Stimulated activated naive B cell treated with anti-CD40 and anti-IgM and Interleukin-4, amounts not matched to agents 10 μg/mL and 1 μg/mL and 100 μg/mL, for 72 hours (primary cell): ENCODE data around the gene GPR148.
"Not testable (repeated sequence)": the region's sequence is repeated elsewhere in the genome, so short reads cannot be mapped to it uniquely, and the experiment has no call there.

ENCODE experiments used
- ATAC-seq, 2 donors: fragments of 150-1000 bp; cut with Tn5 transposase; replicated peaks; 2 replicates each; pipeline ENCODE4 v1.10.0; 2021; ENCODE audit warnings: moderate library complexity in 1 of 2
- DNase-seq: peaks from one replicate; pipeline ENCODE4 v3.0.0; 2021
- H3K27ac Mint-ChIP-seq: one replicate; pipeline ENCODE4 v1.8.0; 2022; ENCODE audit warnings: mild to moderate bottlenecking, mixed read lengths
- H3K27me3 Mint-ChIP-seq, 2 donors: one replicate each; pipeline ENCODE4 v1.8.0; 2022; ENCODE audit warnings: mixed read lengths in 2 of 2
- H3K36me3 Mint-ChIP-seq, 2 donors: one replicate each; pipeline ENCODE4 v1.8.0; 2022; ENCODE audit warnings: mixed read lengths in 2 of 2, mild to moderate bottlenecking in 1 of 2
- H3K4me1 Mint-ChIP-seq, 2 donors: one replicate each; pipeline ENCODE4 v1.8.0; 2022; ENCODE audit warnings: mixed read lengths in 2 of 2, mild to moderate bottlenecking in 1 of 2
- H3K4me3 Mint-ChIP-seq, 2 donors: one replicate each; pipeline ENCODE4 v1.8.0; 2022; ENCODE audit warnings: mild to moderate bottlenecking in 2 of 2, mixed read lengths in 2 of 2, moderate library complexity in 1 of 2
- H3K9me3 Mint-ChIP-seq, 2 donors: one replicate each; pipeline ENCODE4 v1.8.0; 2022; ENCODE audit warnings: mixed read lengths in 2 of 2, mild to moderate bottlenecking in 1 of 2

GPR148 gene

GRCh38 chr2:130728549-130729316 is at the start of gene GPR148:
TSS of gene GPR148 (plus strand) at chr2:130729070. CDS start at chr2:130729152, 82 bp downstream.
- peaks cover 3 to 16% of the 10 kb centered on the region in 2 donors for H3K4me1 Mint-ChIP-seq
- ATAC-seq (no peak), DNase-seq (no peak)
- H3K36me3 Mint-ChIP-seq, result no peaks in the 10 kb centered on the region
- H3K9me3 Mint-ChIP-seq, result peaks cover 0 to 4% of the 10 kb centered on the region in 2 donors
- peak within 1 kb of the TSS; percentile 78 to 82 for H3K4me3 Mint-ChIP-seq
- H3K27me3 Mint-ChIP-seq, result peaks cover 15 to 42% of the 10 kb centered on the region in 2 donors
- no peak within 1 kb of the TSS for H3K27ac Mint-ChIP-seq

GRCh38 chr2:130692041-130692770 is 36.7 kb upstream of the GPR148 start:
- DNase-seq, H3K27ac Mint-ChIP-seq, ATAC-seq, H3K9me3 Mint-ChIP-seq, H3K4me1 Mint-ChIP-seq, H3K4me3 Mint-ChIP-seq, H3K36me3 Mint-ChIP-seq, H3K27me3 Mint-ChIP-seq: not testable (repeated sequence)

GRCh38 chr2:130693474-130693873 is 35.4 kb upstream of the GPR148 start:
- DNase-seq, H3K9me3 Mint-ChIP-seq, H3K27me3 Mint-ChIP-seq: not testable (repeated sequence)

DNA sequence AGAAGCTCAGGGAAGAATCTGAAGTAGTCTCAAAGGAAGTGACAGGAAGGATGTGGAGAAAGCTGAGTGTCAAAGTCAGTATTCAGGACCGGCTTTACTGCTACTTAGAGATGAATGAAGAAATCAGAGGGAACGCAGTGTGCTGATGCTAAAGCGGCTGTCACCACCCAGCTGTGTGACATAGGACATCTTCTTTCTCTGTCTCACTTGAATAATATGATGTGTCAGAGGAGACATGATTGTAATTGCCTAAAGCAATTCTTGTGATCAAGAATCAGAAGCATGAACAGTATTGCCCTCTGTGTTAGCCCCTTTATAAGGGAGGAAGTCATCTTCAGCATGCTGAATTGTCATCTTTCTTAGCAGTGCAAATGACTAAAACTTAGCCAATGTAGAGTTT is 25.6 kb upstream of the GPR148 start:
- not testable (repeated sequence) for ATAC-seq, H3K4me1 Mint-ChIP-seq, H3K9me3 Mint-ChIP-seq, DNase-seq, H3K4me3 Mint-ChIP-seq, H3K36me3 Mint-ChIP-seq, H3K27me3 Mint-ChIP-seq, H3K27ac Mint-ChIP-seq

More at GRCh38 chr2:130693474-130693873, 35.4 kb upstream of the GPR148 start:
- peak in 1 of 2 donors; percentile 38 for ATAC-seq
- not testable (repeated sequence) for H3K27ac Mint-ChIP-seq, H3K36me3 Mint-ChIP-seq, H3K4me3 Mint-ChIP-seq, H3K4me1 Mint-ChIP-seq

- H3K27ac Mint-ChIP-seq, H3K27me3 Mint-ChIP-seq, H3K4me1 Mint-ChIP-seq, H3K4me3 Mint-ChIP-seq, H3K36me3 Mint-ChIP-seq, H3K9me3 Mint-ChIP-seq, ATAC-seq, DNase-seq: not testable (repeated sequence)
These were observed 14.1 kb upstream of the GPR148 start for GRCh38 chr2:130714795-130715194.

- H3K27ac Mint-ChIP-seq, result no peak overlapping the region
- DNase-seq, result no peak
- peaks cover 0 to 5% of the 10 kb centered on the region in 2 donors for H3K9me3 Mint-ChIP-seq
- no peaks in the 10 kb centered on the region for H3K4me1 Mint-ChIP-seq
- peaks cover 5 to 6% of the 10 kb centered on the region in 2 donors for H3K27me3 Mint-ChIP-seq
- ATAC-seq, result no peak
- H3K36me3 Mint-ChIP-seq, result no peaks in the 10 kb centered on the region
- H3K4me3 Mint-ChIP-seq, result no peak overlapping the region
These were observed 8.8 kb upstream of the GPR148 start for GRCh38 chr2:130720036-130720435.

DNA sequence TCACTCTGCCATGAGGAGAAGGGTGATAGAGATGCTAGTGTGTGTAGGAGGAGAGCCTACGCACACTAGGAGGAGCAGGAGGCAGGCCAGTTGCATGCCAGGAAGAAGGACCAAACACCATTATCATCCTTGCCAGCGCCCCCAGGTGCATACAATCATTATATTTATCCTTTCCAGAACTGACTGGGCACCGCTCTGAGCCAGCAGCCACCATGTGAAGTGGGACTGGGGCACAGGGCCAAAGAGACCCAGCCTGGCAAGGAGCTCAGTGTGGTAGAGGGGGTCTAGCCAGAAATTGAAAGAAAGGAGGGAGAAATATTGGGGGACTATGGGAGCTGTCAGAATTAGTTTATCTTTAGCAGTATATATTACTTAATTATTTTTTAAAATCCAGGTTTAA is 8.3 kb upstream of the GPR148 start:
- no peaks in the 10 kb centered on the region for H3K4me1 Mint-ChIP-seq
- no peak overlapping the region for H3K4me3 Mint-ChIP-seq
- ATAC-seq, result no peak
- H3K36me3 Mint-ChIP-seq, result no peaks in the 10 kb centered on the region
- H3K9me3 Mint-ChIP-seq, result peaks cover 0 to 5% of the 10 kb centered on the region in 2 donors
- no peak overlapping the region for H3K27ac Mint-ChIP-seq
- no peak for DNase-seq
- peaks cover 5 to 6% of the 10 kb centered on the region in 2 donors for H3K27me3 Mint-ChIP-seq

GRCh38 chr2:130724455-130724854 is 4.4 kb upstream of the GPR148 start:
- ATAC-seq, result no peak
- DNase-seq, result no peak
- H3K4me1 Mint-ChIP-seq, result peaks cover 3 to 16% of the 10 kb centered on the region in 2 donors
- no peaks in the 10 kb centered on the region for H3K36me3 Mint-ChIP-seq
- H3K27me3 Mint-ChIP-seq, result peaks cover 14 to 36% of the 10 kb centered on the region in 2 donors
- H3K9me3 Mint-ChIP-seq, result peaks cover under 1 to 5% of the 10 kb centered on the region in 2 donors
- H3K4me3 Mint-ChIP-seq, result no peak overlapping the region
- no peak overlapping the region for H3K27ac Mint-ChIP-seq

GRCh38 chr2:130726614-130727180 is 2.2 kb upstream of the GPR148 start:
- Mint-ChIP-seq H3K36me3 (no peaks in the 10 kb centered on the region), H3K9me3 (peaks cover 4% of the 10 kb centered on the region in 2 donors), H3K27ac (peak overlapping the region; percentile 75), H3K27me3 (peaks cover 15 to 42% of the 10 kb centered on the region in 2 donors), H3K4me3 (peak overlapping the region; percentile 78 to 82), H3K4me1 (peaks cover 3 to 16% of the 10 kb centered on the region in 2 donors)
- DNase-seq (no peak), ATAC-seq (no peak)

DNA sequence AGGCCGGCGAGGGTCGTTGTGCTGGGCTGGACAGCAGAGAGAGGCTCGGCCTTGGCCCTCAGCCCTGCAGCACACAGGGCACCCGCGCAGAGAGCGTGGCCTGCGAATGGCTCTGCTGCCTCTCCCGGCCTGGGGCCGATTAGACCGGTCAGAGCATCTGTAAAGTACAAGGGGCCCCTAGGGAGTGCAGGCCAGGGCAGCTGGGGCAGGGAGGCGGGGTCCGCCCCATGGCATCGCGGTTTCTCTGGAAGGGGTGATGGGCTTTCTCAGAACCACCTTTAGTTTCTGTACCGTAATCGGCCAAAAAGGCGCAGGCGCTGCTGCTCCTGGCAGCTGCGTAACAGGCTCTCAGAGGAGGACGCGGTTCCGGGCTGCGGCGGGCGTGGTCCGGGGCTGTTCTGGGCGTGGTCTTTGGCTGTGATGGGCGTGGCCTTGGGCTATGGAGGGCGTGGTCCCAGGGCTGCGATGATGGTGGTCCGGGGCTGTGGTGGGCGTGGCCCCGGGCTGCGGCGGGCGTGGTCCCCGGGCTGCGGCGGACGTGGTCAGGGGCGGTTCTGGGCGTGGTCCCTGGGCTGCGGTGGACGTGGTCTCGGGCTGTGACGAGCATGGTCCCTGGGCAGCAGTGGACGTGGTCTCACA is 1.5 kb upstream of the GPR148 start:
- DNase-seq, result peak; percentile 78
- ATAC-seq, result peak; percentile 94
- H3K36me3 Mint-ChIP-seq, result no peaks in the 10 kb centered on the region
- H3K9me3 Mint-ChIP-seq, result peaks cover 1 to 4% of the 10 kb centered on the region in 2 donors
- peaks cover 3 to 16% of the 10 kb centered on the region in 2 donors for H3K4me1 Mint-ChIP-seq
- H3K27me3 Mint-ChIP-seq, result peaks cover 15 to 42% of the 10 kb centered on the region in 2 donors
- peak overlapping the region; percentile 78 to 82 for H3K4me3 Mint-ChIP-seq
- H3K27ac Mint-ChIP-seq, result peak overlapping the region; percentile 75

DNA sequence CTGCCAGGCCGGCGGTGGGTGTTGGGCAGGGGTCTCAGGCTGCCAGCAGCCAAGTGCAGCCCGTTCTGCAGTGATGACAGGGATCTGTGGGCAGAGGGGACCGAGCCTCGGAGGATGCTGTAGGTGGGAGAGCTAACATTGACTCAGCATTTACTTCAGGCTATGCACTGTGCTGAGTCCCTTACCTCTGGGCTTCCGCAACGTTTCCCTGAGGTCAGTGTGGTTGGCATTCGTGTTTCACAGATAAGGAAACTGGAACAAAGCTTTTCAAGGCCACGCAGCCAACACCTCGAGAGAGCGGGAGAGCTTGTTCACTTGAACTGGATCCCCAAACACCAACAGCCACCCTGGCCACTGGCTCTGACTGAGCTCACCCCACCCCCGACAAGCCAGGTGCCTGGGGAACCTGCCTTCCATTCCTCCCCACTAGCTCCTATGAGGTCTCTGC is 839 bp upstream of the GPR148 start:
- H3K27ac Mint-ChIP-seq, result no peak overlapping the region
- ATAC-seq (peak; percentile 31 to 50), DNase-seq (no peak)
- peak overlapping the region; percentile 78 to 82 for H3K4me3 Mint-ChIP-seq
- H3K9me3 Mint-ChIP-seq, result peaks cover 0 to 4% of the 10 kb centered on the region in 2 donors
- H3K36me3 Mint-ChIP-seq, result no peaks in the 10 kb centered on the region
- H3K4me1 Mint-ChIP-seq, result peaks cover 3 to 16% of the 10 kb centered on the region in 2 donors
- H3K27me3 Mint-ChIP-seq, result peaks cover 15 to 42% of the 10 kb centered on the region in 2 donors

GRCh38 chr2:130729322-130730299 is 741 bp downstream of the GPR148 start:
- no peak for DNase-seq
- H3K36me3 Mint-ChIP-seq, result no peaks in the 10 kb centered on the region
- H3K4me3 Mint-ChIP-seq, result no peak overlapping the region
- H3K4me1 Mint-ChIP-seq, result peaks cover 3 to 16% of the 10 kb centered on the region in 2 donors
- peaks cover 15 to 42% of the 10 kb centered on the region in 2 donors for H3K27me3 Mint-ChIP-seq
- H3K9me3 Mint-ChIP-seq, result peaks cover 1 to 7% of the 10 kb centered on the region in 2 donors
- no peak overlapping the region for H3K27ac Mint-ChIP-seq
- no peak for ATAC-seq

DNA sequence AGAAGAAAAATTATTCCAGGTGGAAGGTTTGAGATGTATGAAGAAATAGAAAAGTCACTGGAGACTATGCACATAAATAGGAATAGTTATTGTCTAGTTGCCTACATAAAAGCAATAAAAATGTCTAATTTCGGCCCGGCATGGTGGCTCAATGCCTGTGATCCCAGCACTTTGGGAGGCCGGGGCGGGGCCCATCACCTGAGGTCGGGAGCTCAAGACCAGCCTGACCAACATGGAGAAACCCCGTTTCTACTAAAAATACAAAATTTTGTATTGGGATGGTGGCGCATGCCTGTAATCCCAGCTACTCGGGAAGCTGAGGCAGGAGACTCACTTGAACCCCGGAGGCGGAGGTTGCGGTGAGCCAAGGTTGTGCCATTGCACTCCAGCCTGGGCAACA is 3.4 kb downstream of the GPR148 start:
- peaks cover 10 to 16% of the 10 kb centered on the region in 2 donors for H3K9me3 Mint-ChIP-seq
- H3K27ac Mint-ChIP-seq, H3K4me3 Mint-ChIP-seq, H3K4me1 Mint-ChIP-seq, DNase-seq, H3K36me3 Mint-ChIP-seq, ATAC-seq: not testable (repeated sequence)
- peaks cover 9 to 31% of the 10 kb centered on the region in 2 donors for H3K27me3 Mint-ChIP-seq
